ENCODE results near the gene ITIH4. TPM values are rescaled to one million over a fixed set of nuclear protein-coding genes. Genes with fewer than 3 reads are reported as not detected.

Gene ITIH4
- total and polyA plus RNA-seq, 2 of the 13 experiments (the other 11 are each of a cell fraction or from before 2014, with no cell fraction given) = 2.7 to 5.3 TPM

DNA sequence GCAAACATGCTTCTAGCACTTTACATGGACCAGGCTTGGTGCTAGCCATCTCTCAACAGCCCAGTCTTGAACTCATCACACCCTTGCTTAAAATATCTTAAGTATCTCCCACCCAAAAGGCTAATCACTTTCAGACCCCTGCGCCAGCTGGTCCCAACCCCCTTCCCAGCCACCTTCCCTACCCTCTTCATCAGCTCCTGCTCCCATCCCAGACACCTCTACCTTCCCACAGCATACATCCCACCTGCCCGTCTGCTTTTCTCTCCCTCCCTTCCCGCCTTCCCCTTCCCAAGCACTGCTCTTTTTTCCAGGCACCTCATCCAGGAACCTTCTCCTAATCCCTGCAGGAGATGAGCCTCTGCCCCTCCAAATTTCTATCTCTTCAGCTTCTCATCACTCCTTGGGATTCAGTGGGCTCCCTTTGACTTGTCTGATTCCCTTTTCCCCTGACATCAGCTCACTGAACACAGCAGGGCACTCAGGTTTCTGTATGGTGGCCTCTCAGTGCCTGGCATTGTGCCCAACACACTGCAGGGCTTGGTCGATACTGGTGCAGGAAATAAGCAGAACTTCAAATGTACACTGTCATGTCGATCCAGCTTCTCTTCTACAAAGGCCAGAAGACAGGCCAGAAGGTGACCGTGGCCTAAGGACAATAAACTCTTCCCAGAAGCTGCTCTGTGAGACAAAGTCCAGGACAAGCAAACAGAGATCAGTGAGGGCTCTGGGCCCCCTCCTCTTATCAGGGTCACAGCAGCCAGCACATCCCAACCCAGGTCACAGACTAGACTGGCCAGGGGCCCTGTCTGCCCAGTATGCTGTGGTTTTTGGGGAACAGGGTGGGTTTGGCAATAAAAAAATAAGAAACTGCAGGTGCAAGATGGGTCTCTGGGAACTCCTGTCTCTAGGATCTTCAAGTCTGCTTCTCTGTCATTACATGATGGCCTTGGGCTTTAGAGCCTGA is 55.3 kb downstream of the ITIH4 start (continued):
- TF ChIP-seq, protein P1, sequence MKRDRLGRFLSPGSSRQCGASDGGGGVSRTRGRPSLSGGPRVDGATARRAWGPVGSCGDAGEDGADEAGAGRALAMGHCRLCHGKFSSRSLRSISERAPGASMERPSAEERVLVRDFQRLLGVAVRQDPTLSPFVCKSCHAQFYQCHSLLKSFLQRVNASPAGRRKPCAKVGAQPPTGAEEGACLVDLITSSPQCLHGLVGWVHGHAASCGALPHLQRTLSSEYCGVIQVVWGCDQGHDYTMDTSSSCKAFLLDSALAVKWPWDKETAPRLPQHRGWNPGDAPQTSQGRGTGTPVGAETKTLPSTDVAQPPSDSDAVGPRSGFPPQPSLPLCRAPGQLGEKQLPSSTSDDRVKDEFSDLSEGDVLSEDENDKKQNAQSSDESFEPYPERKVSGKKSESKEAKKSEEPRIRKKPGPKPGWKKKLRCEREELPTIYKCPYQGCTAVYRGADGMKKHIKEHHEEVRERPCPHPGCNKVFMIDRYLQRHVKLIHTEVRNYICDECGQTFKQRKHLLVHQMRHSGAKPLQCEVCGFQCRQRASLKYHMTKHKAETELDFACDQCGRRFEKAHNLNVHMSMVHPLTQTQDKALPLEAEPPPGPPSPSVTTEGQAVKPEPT (CRISPR knock-in tag; IDR thresholded peaks at IDR 0.05; ENCODE audit: low read depth) = no peak; the same call in 1 of the 2 replicates
- TF ChIP-seq, protein P2, sequence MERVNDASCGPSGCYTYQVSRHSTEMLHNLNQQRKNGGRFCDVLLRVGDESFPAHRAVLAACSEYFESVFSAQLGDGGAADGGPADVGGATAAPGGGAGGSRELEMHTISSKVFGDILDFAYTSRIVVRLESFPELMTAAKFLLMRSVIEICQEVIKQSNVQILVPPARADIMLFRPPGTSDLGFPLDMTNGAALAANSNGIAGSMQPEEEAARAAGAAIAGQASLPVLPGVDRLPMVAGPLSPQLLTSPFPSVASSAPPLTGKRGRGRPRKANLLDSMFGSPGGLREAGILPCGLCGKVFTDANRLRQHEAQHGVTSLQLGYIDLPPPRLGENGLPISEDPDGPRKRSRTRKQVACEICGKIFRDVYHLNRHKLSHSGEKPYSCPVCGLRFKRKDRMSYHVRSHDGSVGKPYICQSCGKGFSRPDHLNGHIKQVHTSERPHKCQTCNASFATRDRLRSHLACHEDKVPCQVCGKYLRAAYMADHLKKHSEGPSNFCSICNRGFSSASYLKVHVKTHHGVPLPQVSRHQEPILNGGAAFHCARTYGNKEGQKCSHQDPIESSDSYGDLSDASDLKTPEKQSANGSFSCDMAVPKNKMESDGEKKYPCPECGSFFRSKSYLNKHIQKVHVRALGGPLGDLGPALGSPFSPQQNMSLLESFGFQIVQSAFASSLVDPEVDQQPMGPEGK (CRISPR knock-in tag; IDR thresholded peaks at IDR 0.05) = peak; percentile 95
- no peak for TF ChIP-seq NR3C1 (CRISPR knock-in tag; IDR thresholded peaks at IDR 0.05)
- TF ChIP-seq ZNF577 (CRISPR knock-in tag; IDR thresholded peaks at IDR 0.05; ENCODE audit: borderline replicate concordance, low read depth) = no peak
- TF ChIP-seq, protein P3, sequence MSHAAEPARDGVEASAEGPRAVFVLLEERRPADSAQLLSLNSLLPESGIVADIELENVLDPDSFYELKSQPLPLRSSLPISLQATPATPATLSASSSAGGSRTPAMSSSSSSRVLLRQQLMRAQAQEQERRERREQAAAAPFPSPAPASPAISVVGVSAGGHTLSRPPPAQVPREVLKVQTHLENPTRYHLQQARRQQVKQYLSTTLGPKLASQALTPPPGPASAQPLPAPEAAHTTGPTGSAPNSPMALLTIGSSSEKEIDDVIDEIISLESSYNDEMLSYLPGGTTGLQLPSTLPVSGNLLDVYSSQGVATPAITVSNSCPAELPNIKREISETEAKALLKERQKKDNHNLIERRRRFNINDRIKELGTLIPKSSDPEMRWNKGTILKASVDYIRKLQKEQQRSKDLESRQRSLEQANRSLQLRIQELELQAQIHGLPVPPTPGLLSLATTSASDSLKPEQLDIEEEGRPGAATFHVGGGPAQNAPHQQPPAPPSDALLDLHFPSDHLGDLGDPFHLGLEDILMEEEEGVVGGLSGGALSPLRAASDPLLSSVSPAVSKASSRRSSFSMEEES (CRISPR knock-in tag; IDR thresholded peaks at IDR 0.05) = peak; percentile 66
- TF ChIP-seq ZNF563 (CRISPR knock-in tag; IDR thresholded peaks at IDR 0.05) = peak; percentile 55; the same call in 1 of the 2 replicates
- TF ChIP-seq ARNT2 (CRISPR knock-in tag; IDR thresholded peaks at IDR 0.05; ENCODE audit: low read depth) = peak; percentile 77
- no peak for TF ChIP-seq FIP1L1 (IDR thresholded peaks at IDR 0.05; ENCODE audit: borderline replicate concordance, insufficient read depth, low read depth, low read length)
- TF ChIP-seq PBX3 (CRISPR knock-in tag; IDR thresholded peaks at IDR 0.05; ENCODE audit: borderline replicate concordance) = no peak
- 0 out of 2 replicates have a peak, but pooled peaks have one; percentile 60 for TF ChIP-seq ZNF441 (CRISPR knock-in tag; IDR thresholded peaks at IDR 0.05; ENCODE audit: borderline replicate concordance)
- no peak for TF ChIP-seq FLYWCH1 (CRISPR knock-in tag; IDR thresholded peaks at IDR 0.05)
- 0 out of 2 replicates have a peak, but pooled peaks have one; percentile 65 for TF ChIP-seq ZBTB39 (CRISPR knock-in tag; IDR thresholded peaks at IDR 0.05)
- no peak for TF ChIP-seq TAF1 (CRISPR knock-in tag; IDR thresholded peaks at IDR 0.05)
- TF ChIP-seq ZNF839 (CRISPR knock-in tag; IDR thresholded peaks at IDR 0.05; ENCODE audit: borderline replicate concordance) = no peak
- TF ChIP-seq ZNF615 (CRISPR knock-in tag; IDR thresholded peaks at IDR 0.05; ENCODE audit: borderline replicate concordance) = no peak
- peak; percentile 99 for TF ChIP-seq ESRRA (CRISPR knock-in tag; IDR thresholded peaks at IDR 0.05; ENCODE audit: low read depth)
- TF ChIP-seq, protein P4, sequence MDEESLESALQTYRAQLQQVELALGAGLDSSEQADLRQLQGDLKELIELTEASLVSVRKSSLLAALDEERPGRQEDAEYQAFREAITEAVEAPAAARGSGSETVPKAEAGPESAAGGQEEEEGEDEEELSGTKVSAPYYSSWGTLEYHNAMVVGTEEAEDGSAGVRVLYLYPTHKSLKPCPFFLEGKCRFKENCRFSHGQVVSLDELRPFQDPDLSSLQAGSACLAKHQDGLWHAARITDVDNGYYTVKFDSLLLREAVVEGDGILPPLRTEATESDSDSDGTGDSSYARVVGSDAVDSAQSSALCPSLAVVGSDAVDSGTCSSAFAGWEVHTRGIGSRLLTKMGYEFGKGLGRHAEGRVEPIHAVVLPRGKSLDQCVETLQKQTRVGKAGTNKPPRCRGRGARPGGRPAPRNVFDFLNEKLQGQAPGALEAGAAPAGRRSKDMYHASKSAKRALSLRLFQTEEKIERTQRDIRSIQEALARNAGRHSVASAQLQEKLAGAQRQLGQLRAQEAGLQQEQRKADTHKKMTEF (CRISPR knock-in tag; IDR thresholded peaks at IDR 0.05) = peak; percentile 90

All from HepG2 (cell line).